ENCODE measurements around the gene CENPM.
A peak's percentile ranks its signal among the peaks of the same experiment; 100 is the strongest.

The CENPM gene

DNA sequence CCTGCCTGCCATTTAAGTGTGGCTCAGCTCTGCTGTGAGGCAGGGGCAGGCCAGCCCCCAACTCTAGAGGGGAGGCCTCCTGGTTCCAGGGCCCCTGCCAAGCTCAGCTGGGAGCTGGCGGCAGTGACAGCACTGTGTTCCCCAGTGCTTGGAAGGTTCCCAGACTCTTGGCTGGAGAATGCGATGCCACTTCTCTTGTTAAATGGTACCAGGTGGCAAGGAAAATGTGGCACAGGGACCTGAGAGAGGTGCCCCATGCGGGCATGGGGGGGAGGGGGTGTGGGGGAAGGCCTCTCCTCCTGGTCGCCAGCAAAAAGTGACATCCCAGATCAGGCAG is 12.0 kb downstream of the CENPM start:
- DNase-seq = no peak
- Histone ChIP-seq H3K9me3 (ENCODE audit: insufficient read depth, low read length, severe bottlenecking) (no peaks in the 10 kb centered on the region), H3K4me1 (ENCODE audit: insufficient read depth, low read length) (0 out of 2 replicates have a peak, but pooled peaks cover 1% of the 10 kb centered on the region), H3K36me3 (ENCODE audit: insufficient read depth, low read length) (peaks cover 71% of the 10 kb centered on the region), H3K9ac (ENCODE audit: low read depth, low read length) (no peak overlapping the region), H2AFZ (ENCODE audit: low read depth, low read length) (no peak overlapping the region), H3K79me2 (ENCODE audit: insufficient read depth, low read length) (peaks cover 30% of the 10 kb centered on the region), H3K4me2 (ENCODE audit: insufficient read depth, low read length) (no peak overlapping the region), H3K27me3 (ENCODE audit: insufficient read depth, low read length, poor library complexity) (no peaks in the 10 kb centered on the region), H3K27ac (ENCODE audit: low read length) (no peak overlapping the region), H4K20me1 (ENCODE audit: insufficient read depth, low read length) (peaks cover 58% of the 10 kb centered on the region), H3K4me3 (ENCODE audit: low read depth in 1 of 2, low read length in 2 of 2) (no peak overlapping the region)
- ATAC-seq (ENCODE audit: insufficient read depth, low read depth) = no peak
- no peak for TF ChIP-seq EZH2 (IDR thresholded peaks at IDR 0.05; ENCODE audit: borderline replicate concordance, low read depth, low read length, severe bottlenecking)
- TF ChIP-seq, protein P1, sequence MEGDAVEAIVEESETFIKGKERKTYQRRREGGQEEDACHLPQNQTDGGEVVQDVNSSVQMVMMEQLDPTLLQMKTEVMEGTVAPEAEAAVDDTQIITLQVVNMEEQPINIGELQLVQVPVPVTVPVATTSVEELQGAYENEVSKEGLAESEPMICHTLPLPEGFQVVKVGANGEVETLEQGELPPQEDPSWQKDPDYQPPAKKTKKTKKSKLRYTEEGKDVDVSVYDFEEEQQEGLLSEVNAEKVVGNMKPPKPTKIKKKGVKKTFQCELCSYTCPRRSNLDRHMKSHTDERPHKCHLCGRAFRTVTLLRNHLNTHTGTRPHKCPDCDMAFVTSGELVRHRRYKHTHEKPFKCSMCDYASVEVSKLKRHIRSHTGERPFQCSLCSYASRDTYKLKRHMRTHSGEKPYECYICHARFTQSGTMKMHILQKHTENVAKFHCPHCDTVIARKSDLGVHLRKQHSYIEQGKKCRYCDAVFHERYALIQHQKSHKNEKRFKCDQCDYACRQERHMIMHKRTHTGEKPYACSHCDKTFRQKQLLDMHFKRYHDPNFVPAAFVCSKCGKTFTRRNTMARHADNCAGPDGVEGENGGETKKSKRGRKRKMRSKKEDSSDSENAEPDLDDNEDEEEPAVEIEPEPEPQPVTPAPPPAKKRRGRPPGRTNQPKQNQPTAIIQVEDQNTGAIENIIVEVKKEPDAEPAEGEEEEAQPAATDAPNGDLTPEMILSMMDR (IDR thresholded peaks at IDR 0.05; ENCODE audit: borderline replicate concordance, extremely low read depth, low read length, poor library complexity, severe bottlenecking) = no peak

DNA sequence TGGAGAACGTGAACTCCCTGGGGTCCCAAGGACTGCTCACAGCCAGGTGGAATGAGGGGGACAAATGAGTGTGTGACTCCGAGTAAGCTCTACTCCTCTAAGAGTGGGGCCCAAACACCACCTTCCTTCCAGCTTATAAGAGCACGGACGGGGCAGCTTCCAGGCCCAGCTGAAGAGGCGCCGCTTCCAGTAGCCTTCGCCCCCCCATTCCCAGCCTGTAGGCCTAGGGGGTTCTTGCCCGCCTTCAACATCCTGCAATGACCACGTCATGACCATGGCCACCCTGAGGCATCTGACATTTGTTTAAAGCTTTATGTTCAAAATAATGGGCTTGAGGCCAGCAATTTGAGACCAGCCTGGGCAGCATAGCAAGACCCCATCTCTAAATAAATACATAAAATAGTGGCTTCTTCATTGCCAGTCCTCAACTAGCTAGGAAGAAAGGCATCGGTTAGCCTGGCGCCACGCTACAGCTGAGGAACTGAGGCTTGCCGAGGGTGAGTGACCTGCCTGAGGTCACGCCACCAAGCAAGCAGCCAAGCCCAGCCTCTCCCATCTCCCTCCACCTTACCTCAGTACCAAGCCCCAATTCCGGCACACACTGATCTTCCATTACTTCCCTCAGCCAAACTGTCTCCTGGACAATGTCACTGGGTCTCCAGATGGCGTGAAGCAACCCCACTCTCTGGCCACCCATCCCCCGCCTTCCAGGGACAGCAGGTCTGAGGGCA is 12.5 kb downstream of the CENPM start:
- Histone ChIP-seq H3K4me2 (ENCODE audit: insufficient read depth, low read length) (no peak overlapping the region), H3K27ac (ENCODE audit: low read length) (no peak overlapping the region), H3K4me3 (ENCODE audit: low read depth in 1 of 2, low read length in 2 of 2) (no peak overlapping the region), H3K9me3 (ENCODE audit: insufficient read depth, low read length, severe bottlenecking) (no peaks in the 10 kb centered on the region), H3K36me3 (ENCODE audit: insufficient read depth, low read length) (peaks cover 67% of the 10 kb centered on the region), H3K27me3 (ENCODE audit: insufficient read depth, low read length, poor library complexity) (no peaks in the 10 kb centered on the region), H3K79me2 (ENCODE audit: insufficient read depth, low read length) (peaks cover 26% of the 10 kb centered on the region), H3K4me1 (ENCODE audit: insufficient read depth, low read length) (no peaks in the 10 kb centered on the region), H4K20me1 (ENCODE audit: insufficient read depth, low read length) (peaks cover 55% of the 10 kb centered on the region), H2AFZ (ENCODE audit: low read depth, low read length) (no peak overlapping the region), H3K9ac (ENCODE audit: low read depth, low read length) (no peak overlapping the region)
- TF ChIP-seq, protein P1 (IDR thresholded peaks at IDR 0.05; ENCODE audit: borderline replicate concordance, extremely low read depth, low read length, poor library complexity, severe bottlenecking) = no peak
- no peak for TF ChIP-seq EZH2 (IDR thresholded peaks at IDR 0.05; ENCODE audit: borderline replicate concordance, low read depth, low read length, severe bottlenecking)
- ATAC-seq (ENCODE audit: insufficient read depth, low read depth) (peak; percentile 1; the same call in 1 of the 3 replicates), DNase-seq (no peak)

DNA sequence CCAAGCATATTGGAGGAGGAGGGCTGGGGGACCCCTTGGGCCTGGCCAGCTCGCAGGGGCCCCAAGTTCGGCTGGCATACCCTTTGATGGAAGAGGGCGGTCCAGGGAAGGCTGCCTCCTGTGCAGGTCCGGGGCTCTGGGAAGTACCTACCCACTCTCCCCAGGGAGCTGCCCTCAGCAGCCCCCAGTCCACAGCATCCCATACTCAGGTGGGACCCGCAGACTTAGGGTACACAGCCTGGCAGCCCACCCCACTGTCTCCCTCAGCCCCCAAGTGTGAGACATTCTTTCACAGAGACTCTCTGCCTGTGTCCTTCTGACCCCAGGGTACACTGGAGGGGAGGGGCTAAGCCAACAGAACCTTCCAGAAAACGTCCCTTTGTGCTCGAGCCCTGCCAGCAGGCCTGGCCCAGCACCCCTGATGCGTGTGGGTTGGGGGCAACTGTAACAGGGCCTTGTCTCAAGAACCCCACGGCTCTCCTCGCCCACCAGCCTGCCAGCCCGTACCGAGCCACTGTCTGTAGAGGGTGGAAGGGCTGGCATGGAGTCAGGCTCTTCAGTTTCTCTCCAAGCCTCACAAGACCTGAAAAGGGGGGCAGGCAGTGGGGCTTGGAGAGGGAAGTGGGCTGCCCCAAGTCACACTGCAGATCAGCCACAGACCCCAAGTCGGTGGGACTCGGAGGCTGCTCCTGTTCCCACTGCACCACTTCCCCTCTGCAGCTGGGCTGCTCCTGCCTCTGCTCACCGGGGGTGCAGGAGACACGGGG is 13.4 kb downstream of the CENPM start:
- Histone ChIP-seq H3K4me1 (ENCODE audit: insufficient read depth, low read length) (no peaks in the 10 kb centered on the region), H3K36me3 (ENCODE audit: insufficient read depth, low read length) (peaks cover 59% of the 10 kb centered on the region), H3K79me2 (ENCODE audit: insufficient read depth, low read length) (peaks cover 17% of the 10 kb centered on the region), H2AFZ (ENCODE audit: low read depth, low read length) (no peak overlapping the region), H4K20me1 (ENCODE audit: insufficient read depth, low read length) (peaks cover 47% of the 10 kb centered on the region), H3K27ac (ENCODE audit: low read length) (no peak overlapping the region), H3K27me3 (ENCODE audit: insufficient read depth, low read length, poor library complexity) (no peaks in the 10 kb centered on the region), H3K4me3 (ENCODE audit: low read depth in 1 of 2, low read length in 2 of 2) (no peak overlapping the region), H3K9me3 (ENCODE audit: insufficient read depth, low read length, severe bottlenecking) (no peaks in the 10 kb centered on the region), H3K4me2 (ENCODE audit: insufficient read depth, low read length) (no peak overlapping the region), H3K9ac (ENCODE audit: low read depth, low read length) (no peak overlapping the region)
- ATAC-seq (ENCODE audit: insufficient read depth, low read depth) (peak; percentile 22; the same call in 2 of the 3 replicates), DNase-seq (peak; percentile 35)
- no peak for TF ChIP-seq EZH2 (IDR thresholded peaks at IDR 0.05; ENCODE audit: borderline replicate concordance, low read depth, low read length, severe bottlenecking)
- TF ChIP-seq, protein P1 (IDR thresholded peaks at IDR 0.05; ENCODE audit: borderline replicate concordance, extremely low read depth, low read length, poor library complexity, severe bottlenecking) = no peak
